GM12873 (cell line): Measurements from ENCODE around the gene PTPN13.

ENCODE experiments used
- CTCF ChIP-seq: IDR thresholded peaks from 2 replicates; pipeline ENCODE4 v1.5.1; 2012; ENCODE audit warnings: low read depth, mild to moderate bottlenecking, moderate library complexity, low read length, control low read depth; ENCODE audit not compliant: insufficient read depth; ENCODE audit errors: missing control alignments

PTPN13 gene

GRCh38 chr4:86848732-86849619 lies 254.9 kb downstream of the PTPN13 start, which contains the start of gene SLC10A6:
TSS of gene SLC10A6 (minus strand) at chr4:86849384. CDS start at chr4:86849115, 269 bp downstream.
- no peak for TF ChIP-seq CTCF

GRCh38 chr4:86853209-86853608 lies 259.1 kb downstream of the PTPN13 start:
- TF ChIP-seq CTCF = no peak

- no peak for TF ChIP-seq CTCF
Observed at GRCh38 chr4:86855572-86855971, 261.5 kb downstream of the PTPN13 start.

GRCh38 chr4:86856896-86857295 lies 262.8 kb downstream of the PTPN13 start:
- TF ChIP-seq CTCF = no peak

- TF ChIP-seq CTCF = no peak
Observed at GRCh38 chr4:86857341-86858052, 263.4 kb downstream of the PTPN13 start.
